IMR-90 (cell line): ENCODE results near the gene ARHGEF26. TPM values are rescaled to one million over a fixed set of nuclear protein-coding genes. Genes with fewer than 3 reads are reported as not detected.

Experiments used
- ATAC-seq: fragments of 200-7000 bp; cut with Tn5 transposase; 2 replicates; pipeline ENCODE4 v1.9.1; 2020; ENCODE audit warnings: low read depth, mild to moderate bottlenecking, moderate library complexity
- BruUV-seq: library from RNA; stranded (reverse); fragments of 400-500 nt; replicated peaks from 2 replicates; lab custom pipeline; 2021; lab: Mats Ljungman, UMichigan
- CTCF ChIA-PET: fragments of 300-600 bp; formaldehyde crosslinking; extraction: SDS; loops from one replicate; lab custom pipeline; 2021; ENCODE audit warnings: antibody characterized with exemption; lab: Yijun Ruan, JAX
- POLR2A ChIA-PET: fragments of 300-600 bp; sonication (Branson Sonifier 250); formaldehyde crosslinking; loops from one replicate; lab custom pipeline; 2022; ENCODE audit warnings: antibody characterized with exemption; ENCODE audit not compliant: unreplicated experiment; lab: Charles Lee
- DNase-seq: peaks from one replicate; pipeline ENCODE4 v3.0.0; 2013
- H2AFZ ChIP-seq: replicated peaks from 2 replicates; pipeline ENCODE3; 2013; ENCODE audit warnings: low read length, mild to moderate bottlenecking; ENCODE audit not compliant: poor library complexity
- H2AK5ac ChIP-seq: 2 replicates; pipeline ENCODE4 v1.6.1; 2013; ENCODE audit warnings: low read depth, low read length, inconsistent platforms
- H2AK9ac ChIP-seq: replicated peaks from 2 replicates; pipeline ENCODE3; 2013; ENCODE audit warnings: mild to moderate bottlenecking, low read depth, low read length, moderate library complexity; ENCODE audit not compliant: poor library complexity
- H2BK120ac ChIP-seq: 2 replicates; pipeline ENCODE4 v1.6.1; 2013; ENCODE audit warnings: low read depth, low read length, inconsistent platforms
- H2BK15ac ChIP-seq: 3 replicates; pipeline ENCODE4 v1.6.1; 2013; ENCODE audit warnings: low read depth, low read length, inconsistent platforms
- H2BK20ac ChIP-seq: 2 replicates; pipeline ENCODE4 v1.6.1; 2013; ENCODE audit warnings: low read depth, mild to moderate bottlenecking, inconsistent platforms, low read length, moderate library complexity
- H2BK5ac ChIP-seq: 2 replicates; pipeline ENCODE4 v1.6.1; 2013; ENCODE audit warnings: mild to moderate bottlenecking, low read depth, low read length, inconsistent platforms; ENCODE audit not compliant: poor library complexity, severe bottlenecking
- H3K14ac ChIP-seq: replicated peaks from 2 replicates; pipeline ENCODE4 v1.6.1; 2013; ENCODE audit warnings: low read depth, low read length, inconsistent platforms
- H3K18ac ChIP-seq: 2 replicates; pipeline ENCODE4 v1.6.1; 2013; ENCODE audit warnings: low read depth, low read length, control low read depth
- H3K23ac ChIP-seq: 2 replicates; pipeline ENCODE4 v1.6.1; 2013; ENCODE audit warnings: low read depth, low read length, inconsistent platforms
- H3K27ac ChIP-seq: 2 replicates; pipeline ENCODE4 v1.5.1; 2013; ENCODE audit warnings: mild to moderate bottlenecking, control low read depth, low read length; ENCODE audit not compliant: insufficient read depth
- H3K27me3 ChIP-seq: 2 replicates; pipeline ENCODE4 v1.6.1; 2013; ENCODE audit warnings: low read length; ENCODE audit not compliant: control insufficient read depth, insufficient read depth
- H3K36me3 ChIP-seq: 2 replicates; pipeline ENCODE4 v1.6.1; 2013; ENCODE audit warnings: low read length, mixed read lengths; ENCODE audit not compliant: control insufficient read depth, insufficient read depth
- H3K4ac ChIP-seq: 2 replicates; pipeline ENCODE4 v1.6.1; 2013; ENCODE audit warnings: low read depth, low read length, inconsistent platforms
- H3K4me1 ChIP-seq: 2 replicates; pipeline ENCODE4 v1.6.1; 2013; ENCODE audit warnings: low read length, mixed read lengths; ENCODE audit not compliant: control insufficient read depth, insufficient read depth
- H3K4me2 ChIP-seq: 2 replicates; pipeline ENCODE4 v1.6.1; 2013; ENCODE audit warnings: low read depth, mild to moderate bottlenecking, control low read depth, low read length, moderate library complexity
- H3K4me3 ChIP-seq: 2 replicates; pipeline ENCODE4 v1.5.1; 2013; ENCODE audit warnings: low read depth, mild to moderate bottlenecking, control low read depth, low read length, moderate library complexity; ENCODE audit not compliant: insufficient read depth
- H3K56ac ChIP-seq: 2 replicates; pipeline ENCODE4 v1.6.1; 2013; ENCODE audit warnings: low read length, inconsistent platforms; ENCODE audit not compliant: insufficient read depth; ENCODE audit errors: extremely low read depth
- H3K79me1 ChIP-seq, 2 experiments: 2 replicates each; pipeline ENCODE4 v1.6.1; 2013; ENCODE audit warnings: low read length in 2 of 2, inconsistent platforms in 1 of 2, low read depth in 1 of 2
- H3K9ac ChIP-seq: 2 replicates; pipeline ENCODE4 v1.6.1; 2013; ENCODE audit warnings: low read depth, low read length, control low read depth
- H3K9me1 ChIP-seq: 2 replicates; pipeline ENCODE4 v1.6.1; 2013; ENCODE audit warnings: low read length, inconsistent platforms; ENCODE audit not compliant: insufficient read depth
- H3K9me3 ChIP-seq: 2 replicates; pipeline ENCODE4 v1.6.1; 2013; ENCODE audit warnings: low read length; ENCODE audit not compliant: control insufficient read depth, insufficient read depth
- H4K20me1 ChIP-seq: 2 replicates; pipeline ENCODE4 v1.6.1; 2013; ENCODE audit warnings: low read length, inconsistent platforms; ENCODE audit not compliant: insufficient read depth
- H4K5ac ChIP-seq: 2 replicates; pipeline ENCODE4 v1.6.1; 2013; ENCODE audit warnings: mild to moderate bottlenecking, low read depth, low read length, control low read depth
- H4K8ac ChIP-seq, 2 experiments: 2 replicates each; pipeline ENCODE4 v1.6.1; 2013; ENCODE audit warnings: low read depth in 2 of 2, low read length in 2 of 2, control low read depth in 1 of 2, inconsistent platforms in 1 of 2
- H4K91ac ChIP-seq: 2 replicates; pipeline ENCODE4 v1.6.1; 2013; ENCODE audit warnings: low read depth, low read length, inconsistent platforms; ENCODE audit not compliant: insufficient read depth
- CEBPB ChIP-seq: IDR thresholded peaks from 2 replicates; pipeline ENCODE4 v1.6.1; 2012; ENCODE audit warnings: low read depth, low read length, improper control_type of control experiment
- FOS ChIP-seq: fragments of 150-350 bp; IDR thresholded peaks from 2 replicates; pipeline ENCODE4 v1.6.1; 2016; ENCODE audit warnings: low read depth, low read length
- MAFK ChIP-seq: IDR thresholded peaks from 2 replicates; pipeline ENCODE4 v1.6.1; 2012; ENCODE audit warnings: low read depth, low read length, improper control_type of control experiment
- MAZ ChIP-seq: IDR thresholded peaks from 2 replicates; pipeline ENCODE4 v1.6.1; 2012; ENCODE audit warnings: low read depth, mild to moderate bottlenecking, low read length, improper control_type of control experiment, moderate library complexity, borderline replicate concordance
- MXI1 ChIP-seq: IDR thresholded peaks from 2 replicates; pipeline ENCODE4 v1.6.1; 2012; ENCODE audit warnings: low read depth, mild to moderate bottlenecking, low read length, moderate library complexity, borderline replicate concordance
- POLR2A ChIP-seq: IDR thresholded peaks from 2 replicates; pipeline ENCODE4 v1.6.1; 2012; ENCODE audit warnings: mild to moderate bottlenecking, low read depth, low read length
- RAD21 ChIP-seq: IDR thresholded peaks from 2 replicates; pipeline ENCODE4 v1.6.1; 2012; ENCODE audit warnings: low read length, improper control_type of control experiment
- RFX5 ChIP-seq: IDR thresholded peaks from 2 replicates; pipeline ENCODE4 v1.8.0; 2012; ENCODE audit warnings: low read depth, mild to moderate bottlenecking, low read length, moderate library complexity
- SMC3 ChIP-seq: fragments of 150-350 bp; IDR thresholded peaks from 2 replicates; pipeline ENCODE4 v1.6.1; 2016; ENCODE audit warnings: low read depth, mild to moderate bottlenecking, antibody characterized with exemption, low read length, moderate library complexity
- WGBS, 2 experiments: methylation state at CpG; one replicate each; pipeline versions ENCODE4 v1.1.5 to v1.1.7; 2013; ENCODE audit warnings: missing lambda C conversion rate in 2 of 2; ENCODE audit not compliant: insufficient read length in 1 of 2; ENCODE audit errors: extremely low coverage in 2 of 2; 5-methylcytosine and 5-hydroxymethylcytosine counted together
- dilution Hi-C: fragments of 300-500 bp; cut with HindIII; formaldehyde crosslinking; loops from one replicate; pipeline ENCODE4 v1.14.3; 2018; ENCODE audit warnings: low sequenced_read_pairs; ENCODE audit not compliant: unreplicated experiment
- in situ Hi-C: fragments of 300-500 bp; cut with MboI; formaldehyde crosslinking; loops from 3 replicates; pipeline ENCODE4 v1.14.3; 2019; ENCODE audit warnings: low sequenced_read_pairs, inconsistent platforms, mixed read lengths
- intact Hi-C: fragments of 100-400 bp; cut with micrococcal nuclease; formaldehyde crosslinking; loops from 2 replicates; pipeline ENCODE4 v1.10.0; 2022
- polyA plus RNA-seq, 3 experiments: library from polyadenylated mRNA; depleted of rRNA; stranded (reverse); fragments of >200 nt; gene quantifications; 2 replicates each; pipeline ENCODE4 v1.2.3, GENCODE V29; 2012; ENCODE audit warnings: low replicate concordance in 1 of 3
- total RNA-seq: library from RNA; depleted of rRNA; stranded (reverse); fragments of >200 nt; gene quantifications from 2 replicates; pipeline ENCODE4 v1.2.3, GENCODE V29; 2012
- TF ChIP-seq, protein P1 (sequence below): fragments of 150-350 bp; IDR thresholded peaks from 2 replicates; pipeline ENCODE4 v1.6.1; 2017; ENCODE audit warnings: mild to moderate bottlenecking, antibody characterized with exemption, low read length, low read depth
- TF ChIP-seq, protein P2 (sequence below): conservative IDR thresholded peaks from 2 replicates; pipeline ENCODE4 v1.5.1; 2012; ENCODE audit warnings: mild to moderate bottlenecking, low read depth, low read length, improper control_type of control experiment
- TF ChIP-seq, protein P3 (sequence below): fragments of 150-350 bp; IDR thresholded peaks from 2 replicates; pipeline ENCODE4 v1.6.1; 2016; ENCODE audit warnings: low read depth, mild to moderate bottlenecking, low read length, moderate library complexity, borderline replicate concordance

Gene ARHGEF26
- total and polyA plus RNA-seq, 2 of the 4 experiments (the other 2 are of a cell fraction): 2.0 to 2.3 TPM

DNA sequence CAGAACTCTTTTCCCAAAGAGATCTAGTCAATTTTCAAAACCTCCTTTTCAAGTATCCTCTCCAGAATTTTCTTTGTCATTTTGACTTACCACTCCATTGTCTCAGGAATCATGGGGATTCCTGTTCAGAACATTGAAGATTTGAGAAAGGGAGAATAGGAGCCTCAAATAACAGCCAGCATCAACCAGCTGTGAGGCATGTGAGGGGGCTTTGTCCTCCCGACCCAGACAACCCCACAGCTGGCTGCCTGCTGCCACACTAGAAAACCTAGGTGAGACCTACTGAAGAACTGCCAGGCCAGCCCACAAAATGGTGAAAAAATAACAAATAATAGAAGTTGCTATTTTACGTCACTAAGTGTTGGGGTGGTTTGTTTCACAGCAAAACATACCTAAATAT, 5.9 kb upstream of the ARHGEF26 start:
- H2BK20ac ChIP-seq: no peak overlapping the region

More for the DNA sequence above, 5.9 kb upstream of the ARHGEF26 start:
- Histone ChIP-seq H3K14ac (no peak overlapping the region), H3K27ac (no peak overlapping the region), H3K79me1 (no peaks in the 10 kb centered on the region), H3K18ac (no peak overlapping the region), H3K4me2 (no peak overlapping the region), H2BK15ac (no peak overlapping the region), H3K9ac (no peak overlapping the region), H3K9me3 (no peaks in the 10 kb centered on the region), H4K5ac (no peak overlapping the region), H3K56ac (no peak overlapping the region), H3K36me3 (no peaks in the 10 kb centered on the region), H2AFZ (no peak overlapping the region), H2AK5ac (no peak overlapping the region), H2BK120ac (no peak overlapping the region), H3K27me3 (peaks cover 7% of the 10 kb centered on the region), H3K23ac (no peak overlapping the region), H4K20me1 (no peaks in the 10 kb centered on the region), H2BK5ac (no peak overlapping the region), H3K4ac (no peak overlapping the region), H3K4me1 (no peaks in the 10 kb centered on the region), H4K91ac (no peak overlapping the region), H3K9me1 (no peaks in the 10 kb centered on the region), H3K4me3 (no peak overlapping the region), H2AK9ac (no peak overlapping the region), H4K8ac (no peak overlapping the region)
- DNase-seq (no peak), ATAC-seq (no peak)
- CTCF ChIA-PET: no interaction called here
- in situ Hi-C loops (no loop called here), dilution Hi-C loops (no loop called here), intact Hi-C loops (no loop called here)
- BruUV-seq: no TSS peak
- no peak for TF ChIP-seq POLR2A
- TF ChIP-seq RAD21: no peak
- TF ChIP-seq, protein P1, sequence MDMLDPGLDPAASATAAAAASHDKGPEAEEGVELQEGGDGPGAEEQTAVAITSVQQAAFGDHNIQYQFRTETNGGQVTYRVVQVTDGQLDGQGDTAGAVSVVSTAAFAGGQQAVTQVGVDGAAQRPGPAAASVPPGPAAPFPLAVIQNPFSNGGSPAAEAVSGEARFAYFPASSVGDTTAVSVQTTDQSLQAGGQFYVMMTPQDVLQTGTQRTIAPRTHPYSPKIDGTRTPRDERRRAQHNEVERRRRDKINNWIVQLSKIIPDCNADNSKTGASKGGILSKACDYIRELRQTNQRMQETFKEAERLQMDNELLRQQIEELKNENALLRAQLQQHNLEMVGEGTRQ: no peak
- TF ChIP-seq MXI1: no peak
- TF ChIP-seq SMC3: no peak
- TF ChIP-seq RFX5: no peak
- no peak for TF ChIP-seq FOS
- TF ChIP-seq, protein P2, sequence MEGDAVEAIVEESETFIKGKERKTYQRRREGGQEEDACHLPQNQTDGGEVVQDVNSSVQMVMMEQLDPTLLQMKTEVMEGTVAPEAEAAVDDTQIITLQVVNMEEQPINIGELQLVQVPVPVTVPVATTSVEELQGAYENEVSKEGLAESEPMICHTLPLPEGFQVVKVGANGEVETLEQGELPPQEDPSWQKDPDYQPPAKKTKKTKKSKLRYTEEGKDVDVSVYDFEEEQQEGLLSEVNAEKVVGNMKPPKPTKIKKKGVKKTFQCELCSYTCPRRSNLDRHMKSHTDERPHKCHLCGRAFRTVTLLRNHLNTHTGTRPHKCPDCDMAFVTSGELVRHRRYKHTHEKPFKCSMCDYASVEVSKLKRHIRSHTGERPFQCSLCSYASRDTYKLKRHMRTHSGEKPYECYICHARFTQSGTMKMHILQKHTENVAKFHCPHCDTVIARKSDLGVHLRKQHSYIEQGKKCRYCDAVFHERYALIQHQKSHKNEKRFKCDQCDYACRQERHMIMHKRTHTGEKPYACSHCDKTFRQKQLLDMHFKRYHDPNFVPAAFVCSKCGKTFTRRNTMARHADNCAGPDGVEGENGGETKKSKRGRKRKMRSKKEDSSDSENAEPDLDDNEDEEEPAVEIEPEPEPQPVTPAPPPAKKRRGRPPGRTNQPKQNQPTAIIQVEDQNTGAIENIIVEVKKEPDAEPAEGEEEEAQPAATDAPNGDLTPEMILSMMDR: no peak
- no peak for TF ChIP-seq MAZ
- TF ChIP-seq MAFK: no peak
- TF ChIP-seq, protein P3, sequence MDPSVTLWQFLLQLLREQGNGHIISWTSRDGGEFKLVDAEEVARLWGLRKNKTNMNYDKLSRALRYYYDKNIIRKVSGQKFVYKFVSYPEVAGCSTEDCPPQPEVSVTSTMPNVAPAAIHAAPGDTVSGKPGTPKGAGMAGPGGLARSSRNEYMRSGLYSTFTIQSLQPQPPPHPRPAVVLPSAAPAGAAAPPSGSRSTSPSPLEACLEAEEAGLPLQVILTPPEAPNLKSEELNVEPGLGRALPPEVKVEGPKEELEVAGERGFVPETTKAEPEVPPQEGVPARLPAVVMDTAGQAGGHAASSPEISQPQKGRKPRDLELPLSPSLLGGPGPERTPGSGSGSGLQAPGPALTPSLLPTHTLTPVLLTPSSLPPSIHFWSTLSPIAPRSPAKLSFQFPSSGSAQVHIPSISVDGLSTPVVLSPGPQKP: no peak
- no peak for TF ChIP-seq CEBPB
- WGBS, 2 experiments: no CpG with 5 or more reads among the region's 2 CpGs
- POLR2A ChIA-PET: no interaction called here
